ENCODE data around the gene TMEM40.

DNA sequence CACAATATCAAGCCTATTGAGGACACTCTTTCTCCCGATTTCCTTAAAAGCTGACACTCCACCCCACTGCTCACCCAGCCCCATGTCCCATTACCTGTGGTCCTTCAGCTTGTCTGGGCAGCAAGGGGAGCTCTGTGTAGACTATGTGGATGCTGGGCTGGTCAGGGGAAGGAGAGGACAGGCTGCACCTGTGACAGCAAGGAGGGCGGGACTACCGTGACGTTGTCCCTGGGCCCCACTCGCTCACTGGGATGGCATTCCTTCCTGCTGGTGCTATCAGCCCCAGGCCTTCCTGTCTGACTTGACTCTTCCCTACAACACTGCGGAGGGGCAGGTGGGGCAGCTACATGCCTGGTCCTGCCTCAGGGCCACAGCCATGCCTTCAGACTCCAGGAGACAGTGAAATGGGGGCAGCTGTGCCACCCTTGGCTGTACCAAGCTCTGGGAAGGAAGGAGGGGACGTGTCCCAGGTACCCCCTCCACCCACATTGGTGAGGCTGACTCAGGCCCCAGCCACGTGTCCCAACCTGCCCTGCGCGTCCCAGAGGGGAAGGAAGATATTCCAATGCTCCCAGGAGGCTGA is at the start of gene TMEM40:
- no peak for TF ChIP-seq CTBP1 (IDR thresholded peaks at IDR 0.05; ENCODE audit: borderline replicate concordance)
- TF ChIP-seq SP1 (IDR thresholded peaks at IDR 0.05): no peak
- TF ChIP-seq ELF4 (IDR thresholded peaks at IDR 0.05): no peak
- no peak for TF ChIP-seq FOXM1 (IDR thresholded peaks at IDR 0.05; ENCODE audit: borderline replicate concordance)
- TF ChIP-seq L3MBTL2 (conservative IDR thresholded peaks at IDR 0.05): no peak
- TF ChIP-seq SUZ12 (IDR thresholded peaks at IDR 0.05): no peak
- TF ChIP-seq FOXK2 (IDR thresholded peaks at IDR 0.05): no peak
- no peak for TF ChIP-seq HDGF (IDR thresholded peaks at IDR 0.05; ENCODE audit: borderline replicate concordance)
